Breast epithelium (tissue), 3 donors: ENCODE measurements around the gene LDLRAD4.

ENCODE experiments used
- POLR2AphosphoS5 ChIP-seq, 3 donors: sonication (generic); formaldehyde crosslinking; IDR thresholded peaks; one replicate each; pipeline ENCODE4 v1.6.1; 2017; ENCODE audit warnings: antibody characterized with exemption in 3 of 3
- TF ChIP-seq, protein P1 (sequence below), 3 donors: fragments of 450-650 bp; IDR thresholded peaks; one replicate each; pipeline ENCODE4 v1.5.1; 2016 to 2017; ENCODE audit warnings: antibody characterized with exemption in 3 of 3, mild to moderate bottlenecking in 3 of 3, moderate library complexity in 3 of 3

DNA sequence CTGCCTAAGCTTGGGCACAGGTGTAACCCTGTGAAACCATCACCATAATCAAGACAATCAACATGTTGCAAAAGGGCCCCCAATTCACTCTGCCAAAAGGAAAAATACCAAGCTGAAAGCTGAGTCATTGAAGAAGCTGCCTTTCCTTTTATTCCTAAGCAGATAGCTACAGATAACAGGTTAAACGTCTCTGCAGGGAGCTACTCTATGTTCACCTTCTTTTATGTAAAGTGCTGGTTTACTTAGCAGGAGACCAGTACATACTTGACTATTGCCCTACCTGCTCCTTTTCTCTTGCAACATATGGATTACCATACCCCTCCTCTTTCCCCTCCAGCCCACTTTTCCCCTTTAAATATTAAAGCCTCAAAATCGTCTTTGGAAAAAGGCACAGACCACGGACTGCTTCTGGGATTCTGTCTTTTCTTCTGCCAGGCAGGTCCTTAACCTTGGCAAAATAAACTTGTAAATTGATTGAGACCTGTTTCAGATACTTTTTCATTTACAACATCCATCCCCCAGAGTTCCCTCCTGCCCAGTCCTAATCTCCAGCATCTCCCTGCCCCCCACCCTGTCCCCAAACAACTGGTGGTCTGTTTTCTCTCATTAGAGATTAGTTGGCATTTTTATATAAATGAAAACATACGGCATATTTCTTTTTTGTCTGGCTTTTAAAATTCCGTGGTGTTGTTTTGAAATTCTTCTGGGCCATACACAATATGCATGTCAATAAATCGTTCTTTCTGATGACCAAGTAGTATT lies 37.8 kb upstream of the LDLRAD4 start:
- TF ChIP-seq, protein P1, sequence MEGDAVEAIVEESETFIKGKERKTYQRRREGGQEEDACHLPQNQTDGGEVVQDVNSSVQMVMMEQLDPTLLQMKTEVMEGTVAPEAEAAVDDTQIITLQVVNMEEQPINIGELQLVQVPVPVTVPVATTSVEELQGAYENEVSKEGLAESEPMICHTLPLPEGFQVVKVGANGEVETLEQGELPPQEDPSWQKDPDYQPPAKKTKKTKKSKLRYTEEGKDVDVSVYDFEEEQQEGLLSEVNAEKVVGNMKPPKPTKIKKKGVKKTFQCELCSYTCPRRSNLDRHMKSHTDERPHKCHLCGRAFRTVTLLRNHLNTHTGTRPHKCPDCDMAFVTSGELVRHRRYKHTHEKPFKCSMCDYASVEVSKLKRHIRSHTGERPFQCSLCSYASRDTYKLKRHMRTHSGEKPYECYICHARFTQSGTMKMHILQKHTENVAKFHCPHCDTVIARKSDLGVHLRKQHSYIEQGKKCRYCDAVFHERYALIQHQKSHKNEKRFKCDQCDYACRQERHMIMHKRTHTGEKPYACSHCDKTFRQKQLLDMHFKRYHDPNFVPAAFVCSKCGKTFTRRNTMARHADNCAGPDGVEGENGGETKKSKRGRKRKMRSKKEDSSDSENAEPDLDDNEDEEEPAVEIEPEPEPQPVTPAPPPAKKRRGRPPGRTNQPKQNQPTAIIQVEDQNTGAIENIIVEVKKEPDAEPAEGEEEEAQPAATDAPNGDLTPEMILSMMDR (IDR thresholded peaks at IDR 0.05): no peak
- TF ChIP-seq POLR2AphosphoS5 (IDR thresholded peaks at IDR 0.05): no peak
